K562 (cell line): ENCODE data around the gene KLK14. TPM values are rescaled to one million over a fixed set of nuclear protein-coding genes. Genes with fewer than 3 reads are reported as not detected.

Source experiments
- ATAC-seq: fragments of 200-7000 bp; cut with Tn5 transposase; 3 replicates; pipeline ENCODE4 v1.9.1; 2020; ENCODE audit warnings: moderate library complexity
- BruUV-seq: library from RNA; stranded (reverse); fragments of 400-500 nt; replicated peaks from 2 replicates; lab custom pipeline; 2021; lab: Mats Ljungman, UMichigan
- CTCF ChIA-PET: fragments of 300-600 bp; formaldehyde crosslinking; extraction: SDS; loops from one replicate; lab custom pipeline; 2021; ENCODE audit warnings: low intra/inter-chr PET ratio; lab: Yijun Ruan, JAX
- POLR2A ChIA-PET: fragments of 300-600, 350-650 bp; sonication (Branson Sonifier 250); formaldehyde crosslinking; extraction: SDS; loops from one replicate; lab custom pipeline; 2021; ENCODE audit warnings: antibody characterized with exemption, inconsistent platforms; lab: Yijun Ruan, JAX
- DNase-seq, 4 experiments: peaks; one replicate each; pipeline versions ENCODE4 v3.0.0 to v3.0.0-alpha.2; 2011 to 2018; ENCODE audit warnings: low spot score in 3 of 4, mixed read lengths in 3 of 4; ENCODE audit errors: extremely low read depth in 1 of 4
- FAIRE-seq: peaks from 2 replicates; lab custom pipeline; 2011; peaks lifted over from hg19 to GRCh38; lab: Jason Lieb, UNC
- H2AFZ ChIP-seq: 2 replicates; pipeline ENCODE4 v1.6.0; 2011; ENCODE audit warnings: low read depth, low read length, control low read depth, inconsistent platforms
- H3K27ac ChIP-seq: fragments of 200-600 bp; 3 replicates; pipeline ENCODE4 v1.8.0; 2011; ENCODE audit warnings: low read depth, mild to moderate bottlenecking, control low read depth, inconsistent platforms, low read length, moderate library complexity, mixed read lengths; ENCODE audit errors: extremely low read depth
- H3K27me3 ChIP-seq, 2 experiments: fragments of 300-600 bp in 1 of 2; 2 replicates in 1 of 2; 3 replicates in 1 of 2; pipeline versions ENCODE4 v1.6.0 to v1.8.0; 2011; ENCODE audit warnings: inconsistent platforms in 2 of 2, low read length in 2 of 2, mild to moderate bottlenecking in 1 of 2, mixed read lengths in 1 of 2, moderate library complexity in 1 of 2; ENCODE audit not compliant: control insufficient read depth in 2 of 2, insufficient read depth in 2 of 2
- H3K36me3 ChIP-seq: fragments of 300-600 bp; 3 replicates; pipeline ENCODE4 v1.8.0; 2011; ENCODE audit warnings: mild to moderate bottlenecking, low read length, inconsistent platforms; ENCODE audit not compliant: control insufficient read depth, insufficient read depth
- H3K4me1 ChIP-seq, 2 experiments: fragments of 200-600 bp in 1 of 2; replicated peaks in 1 of 2; 2 replicates in 1 of 2; 3 replicates in 1 of 2; pipeline versions ENCODE4 v1.5.1 to v1.8.0; 2011; ENCODE audit warnings: inconsistent platforms in 2 of 2, low read length in 2 of 2, mild to moderate bottlenecking in 1 of 2, mixed read lengths in 1 of 2, moderate library complexity in 1 of 2; ENCODE audit not compliant: control insufficient read depth in 2 of 2, insufficient read depth in 2 of 2
- H3K4me2 ChIP-seq: 2 replicates; pipeline ENCODE4 v1.6.1; 2011; ENCODE audit warnings: low read length, control low read depth, inconsistent platforms, mixed read lengths; ENCODE audit not compliant: insufficient read depth
- H3K4me3 ChIP-seq: fragments of 200-600 bp; sonication (generic), shearing (Covaris generic); 2 replicates; pipeline ENCODE4 v1.5.1; 2016; ENCODE audit warnings: control low read depth, inconsistent platforms
- H3K79me2 ChIP-seq: fragments of 200-600 bp; 3 replicates; pipeline ENCODE4 v1.8.0; 2011; ENCODE audit warnings: low read length, inconsistent platforms; ENCODE audit not compliant: control insufficient read depth, insufficient read depth
- H3K9ac ChIP-seq, 2 experiments: 2 replicates each; pipeline versions ENCODE4 v1.6.0 to v1.6.1; 2011; ENCODE audit warnings: low read depth in 2 of 2, low read length in 2 of 2, control low read depth in 1 of 2, inconsistent platforms in 1 of 2, mild to moderate bottlenecking in 1 of 2, mixed read lengths in 1 of 2; ENCODE audit not compliant: insufficient read depth in 1 of 2
- H3K9me1 ChIP-seq: one replicate; pipeline ENCODE4 v1.6.0; 2011; ENCODE audit warnings: inconsistent platforms, mild to moderate bottlenecking, low read length, moderate library complexity; ENCODE audit not compliant: control insufficient read depth, insufficient read depth
- H3K9me3 ChIP-seq: replicated peaks from 2 replicates; pipeline ENCODE4 v1.5.1; 2011; ENCODE audit warnings: low read depth, low read length, inconsistent platforms; ENCODE audit not compliant: control insufficient read depth, insufficient read depth
- H4K20me1 ChIP-seq: replicated peaks from 2 replicates; pipeline ENCODE4 v1.6.1; 2011; ENCODE audit warnings: low read length, inconsistent platforms, mixed read lengths; ENCODE audit not compliant: control insufficient read depth, insufficient read depth
- ATF1 ChIP-seq, 2 experiments: fragments of 450-650 bp in 1 of 2; IDR thresholded peaks; 2 replicates each; pipeline ENCODE4 v1.6.1; 2016; ENCODE audit warnings: missing compliant biosample characterization in 1 of 2, missing genetic modification characterization in 1 of 2
- CBX3 ChIP-seq, 2 experiments: IDR thresholded peaks; 1 replicate in 1 of 2; 2 replicates in 1 of 2; pipeline ENCODE4 v1.6.1; 2012; ENCODE audit warnings: inconsistent platforms in 2 of 2, low read length in 2 of 2, borderline replicate concordance in 1 of 2, control low read depth in 1 of 2
- FOSL1 ChIP-seq: fragments of 200-800 bp; sonication (Bioruptor generic); conservative IDR thresholded peaks from 2 replicates; pipeline ENCODE4 v1.6.1; 2016; ENCODE audit warnings: missing genetic modification characterization, missing compliant biosample characterization
- GTF2E2 ChIP-seq: fragments of 200-800 bp; sonication (Bioruptor generic); IDR thresholded peaks from 2 replicates; pipeline ENCODE4 v1.6.1; 2016; ENCODE audit warnings: missing genetic modification characterization, missing compliant biosample characterization
- HDAC2 ChIP-seq: fragments of 450-650 bp; IDR thresholded peaks from 2 replicates; pipeline ENCODE4 v1.6.1; 2016; ENCODE audit warnings: mild to moderate bottlenecking
- HEY1 ChIP-seq: fragments of 250-450 bp; sonication (Bioruptor Pico); IDR thresholded peaks from 2 replicates; pipeline ENCODE4 v1.5.0; 2020; ENCODE audit warnings: mild to moderate bottlenecking, moderate library complexity, borderline replicate concordance
- MED1 ChIP-seq: sonication (generic); formaldehyde crosslinking; IDR thresholded peaks from 2 replicates; pipeline ENCODE4 v1.8.1; 2023; ENCODE audit warnings: missing genetic modification reagents, borderline replicate concordance
- NFIC ChIP-seq: fragments of 450-650 bp; IDR thresholded peaks from 2 replicates; pipeline ENCODE4 v1.6.1; 2017; ENCODE audit warnings: mild to moderate bottlenecking, inconsistent platforms
- NFIX ChIP-seq: fragments of 250-450 bp; sonication (Bioruptor Pico); IDR thresholded peaks from 2 replicates; pipeline ENCODE4 v1.4.0; 2020; ENCODE audit warnings: low read depth, mild to moderate bottlenecking, moderate library complexity
- NR1H2 ChIP-seq: sonication (generic); formaldehyde crosslinking; IDR thresholded peaks from 2 replicates; pipeline ENCODE4 v1.4.0; 2020; ENCODE audit warnings: mild to moderate bottlenecking, missing genetic modification reagents
- SIRT6 ChIP-seq: IDR thresholded peaks from one replicate; pipeline ENCODE4 v1.6.1; 2012; ENCODE audit warnings: low read depth, mild to moderate bottlenecking, control low read depth, inconsistent platforms, low read length, moderate library complexity
- ZNF217 ChIP-seq: sonication (generic); formaldehyde crosslinking; IDR thresholded peaks from 2 replicates; pipeline ENCODE4 v1.8.0; 2022; ENCODE audit warnings: mild to moderate bottlenecking, missing genetic modification reagents
- WGBS: fragments of 100-300 bp; shearing (Covaris generic); methylation state at CpG from one replicate; pipeline ENCODE4 v1.1.6; 2016; ENCODE audit warnings: low coverage, mixed read lengths; ENCODE audit not compliant: insufficient coverage; ENCODE audit errors: missing lambda C conversion rate; 5-methylcytosine and 5-hydroxymethylcytosine counted together
- in situ Hi-C: fragments of 300-500 bp; cut with MboI; formaldehyde crosslinking; loops from 4 replicates; pipeline ENCODE4 v1.15.0; 2018; ENCODE audit warnings: inconsistent platforms, mixed read lengths
- intact Hi-C: fragments of 100-400 bp; cut with micrococcal nuclease; formaldehyde crosslinking; loops from 2 replicates; pipeline ENCODE4 v1.14.2; 2022
- polyA plus RNA-seq, 8 experiments: library from polyadenylated mRNA; depleted of rRNA in 4 of 8; stranded (reverse) in 5 of 8; unstranded in 3 of 8; fragments of >200 nt; fragmentation: Nextera tagmentation in 2 of 8; fragmentation: Illumina TruSeq in 1 of 8; extraction: Ambion mirVana in 2 of 8; extraction: Trizol in 1 of 8; gene quantifications; 2 replicates each; pipeline versions ENCODE4 v1.2.1 to v1.2.3, GENCODE V29; 2011 to 2014; ENCODE audit warnings: inconsistent platforms in 1 of 8, missing spikeins in 1 of 8
- total RNA-seq, 7 experiments: library from RNA; depleted of rRNA in 6 of 7; stranded (reverse); fragments of >200 nt in 6 of 7; fragmentation: Illumina TruSeq in 2 of 7; extraction: Trizol in 2 of 7; gene quantifications; 2 replicates each; pipeline versions ENCODE4 v1.2.1 to v1.2.3, GENCODE V29; 2011 to 2021; ENCODE audit warnings: low replicate concordance in 1 of 7

The KLK14 gene
- total and polyA plus RNA-seq, 9 of the 15 experiments (the other 6 are each of a cell fraction or from before 2014, with no cell fraction given): not detected

GRCh38 chr19:51079481-51080110, 3.1 kb downstream of the KLK14 start:
- Histone ChIP-seq H3K27ac (no peak overlapping the region), H3K79me2 (no peaks in the 10 kb centered on the region), H3K9me3 (no peaks in the 10 kb centered on the region), H3K4me2 (no peak overlapping the region), H3K27me3 (peaks cover 16 to 67% of the 10 kb centered on the region in 2 experiments; a peak in 4 of 5 replicates), H4K20me1 (no peaks in the 10 kb centered on the region; the same call in 1 of the 2 replicates), H3K4me1 (peaks cover 0 to 7% of the 10 kb centered on the region in 2 experiments; a peak in 2 of 5 replicates), H3K4me3 (no peak overlapping the region), H2AFZ (no peak overlapping the region), H3K9me1 (no peaks in the 10 kb centered on the region), H3K9ac (no peak overlapping the region), H3K36me3 (no peaks in the 10 kb centered on the region)
- intact Hi-C loops (no loop called here), in situ Hi-C loops (no loop called here)
- POLR2A ChIA-PET: interaction anchor here (0.6 kb wide), 1 partner anchor 272 kb away, joined by 3 read pairs; no protein-coding TSS in a partner anchor
- CTCF ChIA-PET: no interaction called here
- 20% methylated on average over 27 of the region's 27 CpGs for WGBS
- DNase-seq: no peak
- ATAC-seq: no peak
- no TSS peak for BruUV-seq
- no peak for FAIRE-seq
- peak; percentile 66 for TF ChIP-seq NFIX (CRISPR knock-in tag)
- TF ChIP-seq SIRT6: no peak
- no peak for TF ChIP-seq MED1
- TF ChIP-seq NFIC: peak; percentile 96

DNA sequence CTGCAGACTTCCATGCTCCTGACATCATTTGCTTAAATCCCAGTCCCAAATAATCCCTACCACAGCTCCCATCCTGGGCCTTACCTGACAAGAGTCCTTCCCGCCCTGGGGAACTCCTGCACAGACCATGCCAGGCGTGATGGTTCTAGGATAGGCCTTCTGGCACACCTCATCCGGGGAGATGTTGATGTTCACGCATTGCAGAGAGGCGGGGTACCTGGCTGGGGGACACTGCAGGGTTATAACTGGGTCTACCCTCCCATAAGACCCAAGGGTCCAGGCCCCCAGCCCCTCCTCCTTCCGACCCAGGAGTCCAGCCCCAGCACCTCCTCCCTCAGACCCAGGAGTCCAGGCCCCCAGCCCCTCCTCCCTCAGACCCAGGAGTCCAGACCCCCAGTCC, 4.0 kb downstream of the KLK14 start:
- H3K9me3 ChIP-seq: no peaks in the 10 kb centered on the region; the same call in 1 of the 2 replicates
- H3K27ac ChIP-seq: no peak overlapping the region
- H3K4me2 ChIP-seq: no peak overlapping the region
- peaks cover 9 to 58% of the 10 kb centered on the region in 2 experiments; a peak in 4 of 5 replicates for H3K27me3 ChIP-seq
- BruUV-seq: no TSS peak
- WGBS: 2% methylated on average over 6 of the region's 6 CpGs
- no peaks in the 10 kb centered on the region for H3K9me1 ChIP-seq
- in situ Hi-C loops: no loop called here
- no peak for TF ChIP-seq HDAC2
- no peak for TF ChIP-seq FOSL1 (tag)
- no peak for TF ChIP-seq NR1H2 (CRISPR knock-in tag)
- TF ChIP-seq ZNF217 (CRISPR knock-in tag): no peak
- TF ChIP-seq HEY1 (CRISPR knock-in tag): no peak
- no peak for TF ChIP-seq GTF2E2 (tag)
- TF ChIP-seq ATF1 (CRISPR knock-in tag; IDR thresholded peaks at IDR 0.05): no peak
- TF ChIP-seq ATF1 (tag; IDR thresholded peaks at IDR 0.05): no peak
- TF ChIP-seq CBX3 (IDR thresholded peaks at IDR 0.05; ENCODE audit: borderline replicate concordance in 1 of 2, low read length in 2 of 2): no peak
- TF ChIP-seq, all 486 proteins: peak for 0
- no peaks in the 10 kb centered on the region for H3K79me2 ChIP-seq
- H3K36me3 ChIP-seq: no peaks in the 10 kb centered on the region
- FAIRE-seq (no peak), DNase-seq (no peak), ATAC-seq (no peak)
- no peak overlapping the region for H3K4me3 ChIP-seq
- H4K20me1 ChIP-seq: no peaks in the 10 kb centered on the region
- no peak overlapping the region for H2AFZ ChIP-seq
- POLR2A ChIA-PET: interaction anchor here (0.6 kb wide), 1 partner anchor 273 kb away, joined by 3 read pairs; no protein-coding TSS in a partner anchor
- H3K4me1 ChIP-seq: peaks cover 0 to 7% of the 10 kb centered on the region in 2 experiments; a peak in 2 of 5 replicates
- CTCF ChIA-PET: interaction anchor here (0.6 kb wide), 1 partner anchor 726 kb away, joined by 3 read pairs; no protein-coding TSS in a partner anchor
- intact Hi-C loops: no loop called here
- H3K9ac ChIP-seq: no peak overlapping the region
